ENCODE measurements around the gene C2CD4A.
"Not testable (repeated sequence)": the region's sequence is repeated elsewhere in the genome, so short reads cannot be mapped to it uniquely, and the experiment has no call there.

The C2CD4A gene

DNA sequence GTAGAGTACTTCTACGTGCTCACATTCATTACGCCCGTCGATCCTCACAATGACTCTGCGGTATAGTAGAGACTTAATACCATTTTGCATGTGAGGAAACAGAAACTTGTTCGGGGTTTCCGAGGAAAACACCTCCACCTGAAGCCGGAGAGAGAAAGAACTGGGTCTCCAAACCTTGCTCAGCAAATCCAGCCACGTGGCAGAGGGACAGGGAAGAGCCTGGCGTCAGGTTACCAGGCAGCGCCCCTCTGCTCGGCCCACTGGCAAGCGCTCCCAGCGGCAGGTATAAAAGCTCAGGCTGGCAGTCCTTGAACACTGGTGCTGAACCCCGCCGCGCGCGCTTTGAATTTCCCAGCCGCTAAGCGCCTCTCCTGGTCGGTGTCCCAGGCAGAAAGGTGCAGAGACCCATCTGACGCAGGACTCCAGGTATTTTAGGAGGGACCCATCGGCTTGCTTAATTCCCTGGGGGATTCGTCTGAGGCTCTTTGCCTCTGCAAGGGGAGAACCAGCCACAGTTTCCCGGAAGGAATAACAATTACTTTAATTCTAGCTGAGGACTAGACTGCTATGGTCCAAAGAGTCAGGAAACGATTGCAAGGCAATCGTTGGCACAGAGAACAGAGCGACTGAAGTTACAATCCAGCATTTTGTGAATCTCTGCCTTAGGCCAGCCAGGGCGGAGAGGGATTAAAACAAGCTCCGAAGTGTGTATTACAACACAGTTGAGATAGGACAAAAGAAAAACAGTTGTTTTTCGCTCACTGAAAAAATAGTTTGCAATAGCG lies at the start of gene C2CD4A:
TSS of gene C2CD4A (plus strand) at position 315 of the 785 bp plus-strand sequence. CDS start 637 bp downstream, outside the sequence.
- peak; percentile 54 for DNase-seq (ENCODE audit: low read depth)

- peak; percentile 7 for DNase-seq (ENCODE audit: low read depth)
These were observed 46.1 kb upstream of the C2CD4A start for GRCh38 chr15:62020576-62021160.

DNA sequence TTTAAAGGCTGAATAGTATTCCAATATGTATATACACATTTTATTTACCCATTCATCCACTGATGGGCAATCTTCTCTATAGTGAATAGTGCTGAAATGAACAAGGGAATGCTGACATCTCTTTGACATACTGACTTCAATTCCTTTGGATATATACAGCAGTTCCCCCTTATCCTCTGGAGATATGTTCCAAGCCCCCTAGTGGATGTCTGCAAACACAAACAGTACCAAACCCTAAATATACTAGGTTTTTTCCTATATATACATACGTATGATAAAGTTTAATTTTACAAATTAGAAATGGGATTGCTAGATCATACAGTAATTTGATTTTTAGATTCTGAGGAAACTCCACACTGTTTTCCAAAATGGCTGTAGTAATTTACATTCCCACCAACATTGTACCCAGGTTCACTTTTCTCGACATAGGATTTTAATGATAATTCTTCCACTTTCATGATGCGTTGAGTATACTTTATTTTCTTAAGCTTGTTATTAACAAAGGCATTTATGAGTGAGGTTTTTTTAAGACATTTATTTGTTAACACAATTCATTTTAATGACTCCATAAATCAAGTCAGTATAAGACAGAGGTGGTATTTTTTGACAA lies 44.7 kb upstream of the C2CD4A start:
- DNase-seq (ENCODE audit: low read depth) = no peak

DNA sequence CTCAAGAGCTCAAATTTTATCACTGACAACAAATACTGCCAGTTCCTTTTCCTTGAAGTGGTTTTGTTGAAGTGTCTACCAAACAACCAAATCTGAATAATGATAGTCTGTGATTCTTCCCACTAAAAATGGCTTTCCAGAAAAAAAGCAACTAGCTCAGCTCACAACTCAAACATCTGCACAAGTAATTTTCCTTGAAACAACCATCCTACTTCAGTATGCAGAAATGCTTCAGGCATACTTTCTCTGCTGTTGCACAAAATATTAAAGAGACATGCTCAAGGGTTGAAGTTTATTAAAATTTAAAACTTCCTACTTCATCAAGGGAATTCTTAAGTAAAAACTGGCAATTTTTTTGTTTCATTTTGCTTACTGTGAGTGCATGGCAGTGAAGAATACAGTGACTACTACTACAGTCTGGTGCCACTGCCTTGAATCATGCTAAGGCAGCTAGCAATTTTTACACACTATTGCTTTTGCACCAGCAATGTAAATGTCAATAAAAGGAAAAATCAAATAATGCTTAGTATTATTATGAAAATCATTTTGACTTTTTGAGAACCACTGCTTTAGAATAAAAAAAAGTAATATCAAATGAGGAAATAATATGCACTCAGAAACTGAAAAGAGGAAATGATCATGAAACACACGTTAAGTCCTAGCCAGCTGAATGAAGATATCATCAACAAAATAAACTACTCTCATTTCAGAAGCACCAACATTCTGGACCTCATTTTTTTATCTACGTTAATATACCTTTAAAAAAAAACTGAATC lies 40.1 kb upstream of the C2CD4A start:
- no peak for DNase-seq (ENCODE audit: low read depth)

DNA sequence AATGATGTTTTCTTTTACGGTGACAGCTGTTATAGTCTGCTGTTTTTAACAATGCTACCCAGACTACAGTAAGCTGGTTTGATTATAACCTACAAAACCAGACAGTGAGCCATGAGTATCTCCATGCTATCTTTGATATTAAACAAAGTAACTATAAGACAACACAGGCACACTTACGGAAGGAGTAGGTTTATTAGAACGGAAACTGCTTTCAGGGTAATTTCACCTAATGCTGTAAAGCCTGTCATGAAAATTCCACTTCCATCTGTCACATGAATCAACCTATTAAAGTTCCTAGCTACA lies 39.6 kb upstream of the C2CD4A start:
- DNase-seq (ENCODE audit: low read depth) = no peak

- no peak for DNase-seq (ENCODE audit: low read depth)
These were observed 38.9 kb upstream of the C2CD4A start for GRCh38 chr15:62027916-62028315.

GRCh38 chr15:62035256-62035924 lies 31.4 kb upstream of the C2CD4A start:
- peak; percentile 69 for DNase-seq (ENCODE audit: low read depth)

DNA sequence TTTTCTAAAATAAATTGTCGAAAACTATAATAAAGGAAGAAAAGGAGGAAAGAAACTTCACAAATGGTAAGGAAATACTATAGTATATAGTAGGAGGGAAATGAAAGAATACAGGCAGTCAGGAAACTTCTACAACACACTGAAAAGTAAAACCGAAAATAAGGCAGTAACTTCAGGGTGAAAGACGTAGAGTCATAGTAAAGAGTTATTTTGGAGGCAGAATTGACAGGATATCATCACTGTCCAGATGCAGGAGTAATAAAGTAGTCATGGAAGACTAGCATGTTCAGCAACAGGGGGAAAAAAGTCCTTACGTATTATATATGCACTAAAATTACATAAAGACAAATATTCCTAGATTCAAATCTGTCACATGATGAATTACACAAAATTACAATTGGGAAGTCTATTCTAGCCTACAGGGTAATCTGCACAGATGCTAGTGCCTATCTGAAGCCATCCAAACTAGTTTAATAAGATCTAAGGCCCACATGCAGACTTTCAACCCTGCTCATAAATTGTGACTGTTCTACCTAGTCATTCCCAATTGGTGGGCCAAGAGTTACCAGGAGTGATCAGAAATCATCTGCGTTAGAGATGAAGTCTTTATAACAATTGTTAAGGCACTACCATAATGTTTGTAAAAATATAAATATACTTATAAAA lies 20.6 kb upstream of the C2CD4A start:
- DNase-seq (ENCODE audit: low read depth) = no peak

DNA sequence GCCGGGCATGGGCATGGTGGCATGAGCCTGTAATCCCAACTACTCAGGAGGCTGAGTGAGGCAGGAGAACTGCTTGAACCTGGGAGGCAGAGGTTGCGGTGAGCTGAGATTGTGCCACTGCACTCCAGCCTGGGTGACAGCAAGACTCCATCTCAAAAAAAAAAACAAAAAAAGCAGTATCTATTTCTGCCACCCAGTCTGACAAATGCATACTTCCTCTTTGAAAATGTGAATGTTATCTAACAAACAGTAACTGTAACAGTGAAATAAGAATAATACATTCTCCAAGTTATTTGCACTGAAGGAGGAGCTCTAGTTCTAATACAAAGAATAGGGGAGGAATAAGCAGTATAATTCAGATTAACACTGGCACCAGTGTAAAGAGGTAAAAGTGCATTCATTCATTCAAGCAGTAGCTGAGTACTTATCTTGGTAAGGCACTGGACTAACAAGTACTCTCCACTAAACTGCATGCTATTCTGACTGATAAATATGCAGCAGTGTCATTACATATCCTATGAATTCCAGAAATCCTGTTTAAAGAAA lies 19.4 kb upstream of the C2CD4A start:
- no peak for DNase-seq (ENCODE audit: low read depth)

DNA sequence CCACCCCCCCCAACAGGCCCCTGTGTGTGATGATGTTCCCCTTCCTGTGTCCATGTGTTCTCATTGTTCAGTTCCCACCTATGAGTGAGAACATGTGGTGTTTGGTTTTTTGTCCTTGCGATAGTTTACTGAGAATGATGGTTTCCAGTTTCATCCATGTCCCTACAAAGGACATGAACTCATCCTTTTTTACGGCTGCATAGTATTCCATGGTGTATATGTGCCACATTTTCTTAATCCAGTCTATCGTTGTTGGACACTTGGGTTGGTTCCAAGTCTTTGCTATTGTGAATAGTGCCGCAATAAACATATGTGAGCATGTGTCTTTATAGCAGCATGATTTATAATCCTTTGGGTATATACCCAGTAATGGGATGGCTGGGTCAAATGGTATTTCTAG lies 18.5 kb upstream of the C2CD4A start:
- DNase-seq (ENCODE audit: low read depth) = not testable (repeated sequence)

GRCh38 chr15:62050115-62050514 lies 16.7 kb upstream of the C2CD4A start:
- no peak for DNase-seq (ENCODE audit: low read depth)

DNA sequence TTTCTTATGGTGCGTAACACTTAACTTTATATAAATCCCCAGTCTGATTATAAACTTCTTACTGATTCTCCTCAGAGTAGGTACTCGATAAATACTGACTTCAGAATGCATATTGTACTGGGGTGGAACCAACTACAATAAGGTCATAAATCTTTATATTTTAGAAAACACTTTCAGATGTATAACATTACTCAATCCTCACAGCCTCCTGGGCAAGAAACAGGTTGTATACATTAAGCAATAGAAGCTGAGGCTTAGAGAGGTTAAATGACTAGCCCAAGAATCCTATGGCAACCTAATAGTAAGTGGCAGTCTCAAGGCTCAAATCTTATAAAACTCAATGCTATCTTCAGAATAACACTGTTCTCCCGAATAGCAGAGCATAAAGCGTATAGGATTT lies 15.6 kb upstream of the C2CD4A start:
- no peak for DNase-seq (ENCODE audit: low read depth)

GRCh38 chr15:62052713-62053112 lies 14.1 kb upstream of the C2CD4A start:
- DNase-seq (ENCODE audit: low read depth) = no peak

DNA sequence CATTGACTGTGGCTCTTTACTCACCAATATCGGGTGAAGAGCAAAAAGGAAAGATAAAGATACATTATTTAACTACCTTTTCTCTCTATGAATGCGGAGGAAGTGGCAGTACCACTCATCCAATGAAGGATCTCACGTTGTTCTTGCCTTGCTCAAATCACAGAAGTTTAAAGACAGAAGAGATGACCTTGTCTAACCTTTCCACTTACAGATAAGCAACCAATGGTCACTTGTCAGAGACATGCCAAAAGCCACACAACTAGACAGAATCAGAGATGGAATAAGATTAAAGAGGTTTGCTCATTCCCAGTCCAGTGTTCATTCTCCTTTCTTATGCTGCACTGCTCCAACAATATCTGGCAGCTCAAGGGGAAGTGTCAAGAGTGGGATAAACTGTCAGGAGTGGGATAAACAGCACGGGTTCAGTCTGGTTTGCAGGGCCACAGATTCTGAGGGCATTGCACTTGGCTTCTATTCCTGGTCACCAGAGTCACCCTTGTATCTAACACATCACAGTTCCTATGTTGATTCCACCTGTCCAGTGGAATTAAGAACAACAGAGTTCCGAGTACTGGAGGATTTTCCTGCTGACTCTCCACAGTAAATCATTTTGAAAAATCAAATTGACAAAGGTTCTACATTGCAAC lies 13.2 kb upstream of the C2CD4A start:
- DNase-seq (ENCODE audit: low read depth) = no peak

DNA sequence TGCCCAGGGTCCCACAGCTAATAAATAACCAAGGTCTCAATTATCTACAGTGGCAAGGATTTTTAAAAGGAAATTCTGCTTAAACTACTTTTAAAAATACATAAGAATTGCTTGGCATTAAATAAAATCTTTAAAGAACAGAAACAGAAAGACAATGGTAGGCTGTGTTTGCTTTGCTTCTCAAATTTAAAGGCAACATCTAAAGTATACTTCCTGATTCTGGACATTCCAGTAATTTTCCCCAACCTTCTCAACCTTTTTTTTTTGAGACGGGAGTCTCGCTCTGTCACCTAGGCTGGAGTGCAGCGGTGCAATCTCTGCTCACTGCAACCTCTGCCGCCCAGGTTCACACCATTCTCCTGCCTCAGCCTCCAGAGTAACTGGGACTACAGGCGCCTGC lies 11.8 kb upstream of the C2CD4A start:
- DNase-seq (ENCODE audit: low read depth) = no peak

- no peak for DNase-seq (ENCODE audit: low read depth)
These were observed 9.3 kb upstream of the C2CD4A start for GRCh38 chr15:62057341-62057980.

- DNase-seq (ENCODE audit: low read depth) = no peak
These were observed 8.3 kb upstream of the C2CD4A start for GRCh38 chr15:62058327-62059028.

DNA sequence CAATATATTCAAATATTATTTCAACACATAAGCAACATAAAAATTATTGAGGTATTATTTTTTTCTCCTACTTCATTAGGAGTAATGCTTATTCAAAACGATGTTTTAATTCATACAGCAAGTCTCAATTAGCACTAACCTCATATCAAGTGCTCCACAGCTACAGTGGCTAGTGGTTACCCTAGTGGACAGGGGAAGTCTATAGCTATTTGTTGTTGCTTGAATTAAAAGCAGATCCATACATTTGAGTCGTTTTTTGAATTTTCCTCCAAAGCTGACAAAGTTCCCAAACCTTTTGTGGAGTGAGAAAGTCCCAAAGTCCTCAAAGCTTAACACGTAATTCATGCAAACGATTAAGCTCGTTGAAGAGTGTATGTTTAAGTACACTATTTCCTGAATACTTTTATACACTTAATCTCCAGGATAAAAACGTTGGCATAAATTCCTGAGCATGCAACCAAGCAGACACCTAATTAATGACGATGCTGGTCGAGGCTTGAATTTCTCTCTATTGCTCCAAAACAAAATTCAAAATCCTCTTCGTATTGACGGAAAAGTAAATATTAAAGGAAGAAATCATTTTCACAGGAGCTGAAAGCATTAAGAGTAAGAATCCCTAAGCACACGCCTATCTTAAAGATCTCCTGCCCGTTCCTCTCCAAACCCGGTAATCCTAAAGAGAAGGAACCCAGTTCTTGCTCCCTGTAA lies 7.5 kb upstream of the C2CD4A start:
- no peak for DNase-seq (ENCODE audit: low read depth)

- DNase-seq (ENCODE audit: low read depth) = peak; percentile 48
These were observed 7.0 kb upstream of the C2CD4A start for GRCh38 chr15:62059816-62060112.

All from amniotic epithelial cell (primary cell).